OCI-LY7 (cell line): Measurements from ENCODE around the gene ITLN1. TPM values are rescaled to one million over a fixed set of nuclear protein-coding genes. Genes with fewer than 3 reads are reported as not detected.
A peak's percentile ranks its signal among the peaks of the same experiment; 100 is the strongest.

Experiments used
- BruUV-seq: library from RNA; stranded (reverse); fragments of 400-500 nt; replicated peaks from 2 replicates; lab custom pipeline; 2021; lab: Mats Ljungman, UMichigan
- CTCF ChIA-PET: fragments of 300-600 bp; sonication (Branson Sonifier 250); formaldehyde crosslinking; loops from one replicate; lab custom pipeline; 2022; ENCODE audit warnings: antibody characterized with exemption; ENCODE audit not compliant: unreplicated experiment; lab: Charles Lee
- POLR2A ChIA-PET: fragments of 300-600 bp; sonication (Branson Sonifier 250); formaldehyde crosslinking; loops from one replicate; lab custom pipeline; 2022; ENCODE audit warnings: antibody characterized with exemption; lab: Charles Lee
- DNase-seq: peaks from one replicate; pipeline ENCODE4 v3.0.0-alpha.2; 2015; ENCODE audit warnings: low spot score
- H2AFZ ChIP-seq: fragments of 200-600 bp; sonication (generic), shearing (Covaris generic); 2 replicates; pipeline ENCODE4 v1.6.1; 2014; ENCODE audit warnings: mild to moderate bottlenecking, antibody characterized with exemption, low read length, moderate library complexity
- H3K27ac ChIP-seq: fragments of 200-600 bp; sonication (generic); 2 replicates; pipeline ENCODE4 v1.5.1; 2014; ENCODE audit warnings: mixed run types, low read depth, mild to moderate bottlenecking, moderate library complexity, low read length, inconsistent platforms; ENCODE audit not compliant: poor library complexity, severe bottlenecking
- H3K36me3 ChIP-seq: fragments of 200-600 bp; sonication (generic); 2 replicates; pipeline ENCODE4 v1.6.1; 2014; ENCODE audit warnings: mild to moderate bottlenecking, antibody characterized with exemption, low read length, moderate library complexity, mixed read lengths; ENCODE audit not compliant: insufficient read depth
- H3K4me1 ChIP-seq: fragments of 200-600 bp; sonication (generic); 2 replicates; pipeline ENCODE4 v1.5.1; 2014; ENCODE audit warnings: mild to moderate bottlenecking, low read length; ENCODE audit not compliant: insufficient read depth, poor library complexity, severe bottlenecking
- H3K4me2 ChIP-seq: fragments of 200-600 bp; sonication (generic); 2 replicates; pipeline ENCODE4 v1.6.1; 2014; ENCODE audit warnings: mild to moderate bottlenecking, low read length
- H3K4me3 ChIP-seq: fragments of 200-600 bp; sonication (generic); 2 replicates; pipeline ENCODE4 v1.5.1; 2014; ENCODE audit warnings: mild to moderate bottlenecking, low read depth, low read length; ENCODE audit not compliant: poor library complexity, severe bottlenecking
- H3K79me2 ChIP-seq: fragments of 200-600 bp; sonication (generic); 2 replicates; pipeline ENCODE4 v1.6.1; 2016; ENCODE audit warnings: low read depth, mild to moderate bottlenecking, low read length, moderate library complexity, mixed read lengths; ENCODE audit not compliant: insufficient read depth
- H3K9me2 ChIP-seq: fragments of 200-600 bp; sonication (generic); 2 replicates; pipeline ENCODE4 v1.6.1; 2016; ENCODE audit warnings: mild to moderate bottlenecking, low read length, mixed read lengths; ENCODE audit not compliant: insufficient read depth
- H3K9me3 ChIP-seq: fragments of 200-600 bp; sonication (generic); 2 replicates; pipeline ENCODE4 v1.6.1; 2014; ENCODE audit warnings: mild to moderate bottlenecking, mixed run types, low read length, mixed read lengths
- H4K20me1 ChIP-seq: fragments of 200-600 bp; sonication (generic); 2 replicates; pipeline ENCODE4 v1.6.1; 2014; ENCODE audit warnings: mild to moderate bottlenecking, antibody characterized with exemption, low read length, moderate library complexity, mixed read lengths; ENCODE audit not compliant: insufficient read depth
- CTCF ChIP-seq: fragments of 200-600 bp; sonication (generic); conservative IDR thresholded peaks from 2 replicates; pipeline ENCODE4 v1.5.1; 2014; ENCODE audit warnings: mild to moderate bottlenecking, antibody characterized with exemption, low read length, moderate library complexity, mixed read lengths
- EZH2phosphoT487 ChIP-seq: fragments of 200-600 bp; sonication (generic); IDR thresholded peaks from 2 replicates; pipeline ENCODE4 v1.6.1; 2018; ENCODE audit warnings: low read depth, borderline replicate concordance, mild to moderate bottlenecking, mixed run types, antibody characterized with exemption, low read length, moderate library complexity, mixed read lengths
- intact Hi-C: fragments of 100-400 bp; cut with micrococcal nuclease; formaldehyde crosslinking; loops from one replicate; pipeline ENCODE4 v1.10.0; 2022; ENCODE audit not compliant: unreplicated experiment
- total RNA-seq, 2 experiments: library from RNA; depleted of rRNA in 1 of 2; stranded (reverse); fragments of >200 nt in 1 of 2; shearing (Covaris generic) in 1 of 2; gene quantifications; 2 replicates each; pipeline ENCODE4 v1.2.3, GENCODE V29; 2014 to 2022

Gene ITLN1
- total RNA-seq, 2 experiments from 2014 or later: not detected

- TF ChIP-seq EZH2phosphoT487 (no peak), CTCF (no peak)
- H3K4me3 ChIP-seq: no peak overlapping the region
- H3K9me2 ChIP-seq: no peaks in the 10 kb centered on the region
- no peak for DNase-seq
- H3K79me2 ChIP-seq: no peaks in the 10 kb centered on the region
- H3K9me3 ChIP-seq: no peaks in the 10 kb centered on the region
- no peaks in the 10 kb centered on the region for H3K4me1 ChIP-seq
- ChIA-PET CTCF (no interaction called here), POLR2A (interaction anchor here (0.6 kb wide), 1 partner anchor 941 kb away, joined by 3 read pairs; no protein-coding TSS in a partner anchor)
- H3K27ac ChIP-seq: no peak overlapping the region
- H3K4me2 ChIP-seq: no peak overlapping the region
- no TSS peak for BruUV-seq
- no peaks in the 10 kb centered on the region for H3K36me3 ChIP-seq
- intact Hi-C loops: no loop called here
- H2AFZ ChIP-seq: no peak overlapping the region
- H4K20me1 ChIP-seq: no peaks in the 10 kb centered on the region
These were observed 4.8 kb downstream of the ITLN1 start for GRCh38 chr1:160880216-160880615.

GRCh38 chr1:160879056-160879455, 5.9 kb downstream of the ITLN1 start:
- intact Hi-C loops: no loop called here
- POLR2A ChIA-PET: no interaction called here
- Histone ChIP-seq H2AFZ (no peak overlapping the region), H3K4me3 (no peak overlapping the region), H3K9me2 (no peaks in the 10 kb centered on the region), H3K79me2 (no peaks in the 10 kb centered on the region), H3K4me1 (no peaks in the 10 kb centered on the region), H3K36me3 (no peaks in the 10 kb centered on the region), H3K9me3 (no peaks in the 10 kb centered on the region), H3K4me2 (no peak overlapping the region), H3K27ac (no peak overlapping the region), H4K20me1 (no peaks in the 10 kb centered on the region)
- TF ChIP-seq CTCF: no peak
- no peak for TF ChIP-seq EZH2phosphoT487
- BruUV-seq: no TSS peak
- DNase-seq: no peak
- CTCF ChIA-PET: interaction anchor here (1.1 kb wide), 1 partner anchor 99 kb away, joined by 3 read pairs; no protein-coding TSS in a partner anchor

- CTCF ChIA-PET: no interaction called here
- no peaks in the 10 kb centered on the region for H3K9me3 ChIP-seq
- POLR2A ChIA-PET: interaction anchor here (0.6 kb wide), 1 partner anchor 34 kb away, joined by 4 read pairs; no protein-coding TSS in a partner anchor
- no peaks in the 10 kb centered on the region for H3K9me2 ChIP-seq
- no peak for TF ChIP-seq EZH2phosphoT487
- peak; percentile 76 for TF ChIP-seq CTCF
- no peak overlapping the region for H3K4me3 ChIP-seq
- no peak overlapping the region for H2AFZ ChIP-seq
- intact Hi-C loops: loop anchor here (1.0 kb wide), 1 partner anchor 42 kb away; no protein-coding TSS in a partner anchor
- no peak overlapping the region for H3K27ac ChIP-seq
- no peaks in the 10 kb centered on the region for H3K79me2 ChIP-seq
- no TSS peak for BruUV-seq
- H4K20me1 ChIP-seq: no peaks in the 10 kb centered on the region
- no peak overlapping the region for H3K4me2 ChIP-seq
- no peaks in the 10 kb centered on the region for H3K4me1 ChIP-seq
- H3K36me3 ChIP-seq: no peaks in the 10 kb centered on the region
- peak; percentile 53 for DNase-seq
These were observed 7.8 kb downstream of the ITLN1 start for GRCh38 chr1:160877221-160877620.
